CD14-positive monocyte (primary cell): ENCODE results near the gene PTPRN2. TPM values are rescaled to one million over a fixed set of nuclear protein-coding genes. Genes with fewer than 3 reads are reported as not detected.

Experiments used
- DNase-seq, 3 donors: peaks; one replicate each; pipeline ENCODE4 v3.0.0-alpha.2; 2011 to 2022
- H2AFZ ChIP-seq: 2 replicates; pipeline ENCODE4 v1.6.0; 2012; ENCODE audit warnings: mild to moderate bottlenecking, low read depth, low read length, inconsistent platforms; ENCODE audit not compliant: insufficient read depth, poor library complexity, severe bottlenecking
- H3K27ac ChIP-seq, 2 donors: 1 replicate in 1 of 2; 2 replicates in 1 of 2; pipeline ENCODE4 v1.5.1; 2012 to 2013; ENCODE audit warnings: low read length in 2 of 2, control low read depth in 1 of 2, inconsistent platforms in 1 of 2, low read depth in 1 of 2, mild to moderate bottlenecking in 1 of 2
- H3K27me3 ChIP-seq, 2 donors: one replicate each; pipeline versions ENCODE4 v1.6.0 to v1.6.1; 2011 to 2013; ENCODE audit warnings: low read length in 2 of 2; ENCODE audit not compliant: control insufficient read depth in 2 of 2, insufficient read depth in 2 of 2
- H3K36me3 ChIP-seq, 2 donors: replicated peaks in 1 of 2; 1 replicate in 1 of 2; 2 replicates in 1 of 2; pipeline versions ENCODE4 v1.5.1 to v1.6.1; 2012 to 2013; ENCODE audit warnings: low read length in 2 of 2, control low read depth in 1 of 2, inconsistent platforms in 1 of 2, mild to moderate bottlenecking in 1 of 2; ENCODE audit not compliant: insufficient read depth in 2 of 2, control insufficient read depth in 1 of 2
- H3K4me1 ChIP-seq, 2 donors: 1 replicate in 1 of 2; 2 replicates in 1 of 2; pipeline versions ENCODE4 v1.5.1 to v1.6.1; 2012 to 2013; ENCODE audit warnings: low read length in 2 of 2, control low read depth in 1 of 2, inconsistent platforms in 1 of 2, mild to moderate bottlenecking in 1 of 2, moderate library complexity in 1 of 2; ENCODE audit not compliant: insufficient read depth in 2 of 2, control insufficient read depth in 1 of 2
- H3K4me2 ChIP-seq: replicated peaks from 2 replicates; pipeline ENCODE3; 2012; ENCODE audit warnings: low read length, moderate library complexity, mild to moderate bottlenecking; ENCODE audit not compliant: poor library complexity, severe bottlenecking; ENCODE audit errors: extremely low read depth
- H3K4me3 ChIP-seq, 3 experiments: fragments of 200-600 bp in 1 of 3; sonication (generic) in 1 of 3; replicated peaks in 1 of 3; 1 replicate in 2 of 3; 2 replicates in 1 of 3; pipeline ENCODE4 v1.5.1; 2011 to 2013; ENCODE audit warnings: low read length in 3 of 3, mild to moderate bottlenecking in 3 of 3, control low read depth in 2 of 3, low read depth in 2 of 3, inconsistent platforms in 1 of 3, moderate library complexity in 1 of 3
- H3K79me2 ChIP-seq: 2 replicates; pipeline ENCODE4 v1.6.0; 2012; ENCODE audit warnings: mild to moderate bottlenecking, control low read depth, inconsistent platforms, low read length, moderate library complexity; ENCODE audit not compliant: insufficient read depth
- H3K9ac ChIP-seq: 2 replicates; pipeline ENCODE4 v1.6.0; 2017; ENCODE audit warnings: low read length, mild to moderate bottlenecking; ENCODE audit not compliant: insufficient read depth, poor library complexity, severe bottlenecking
- H3K9me3 ChIP-seq, 2 donors: replicated peaks in 1 of 2; 1 replicate in 1 of 2; 2 replicates in 1 of 2; pipeline versions ENCODE4 v1.5.1 to v1.6.1; 2012 to 2013; ENCODE audit warnings: low read length in 2 of 2, control low read depth in 1 of 2; ENCODE audit not compliant: control insufficient read depth in 1 of 2, insufficient read depth in 1 of 2
- H4K20me1 ChIP-seq: 2 replicates; pipeline ENCODE4 v1.6.0; 2012; ENCODE audit warnings: mild to moderate bottlenecking, low read length, control low read depth, moderate library complexity; ENCODE audit not compliant: insufficient read depth
- H3K27ac Mint-ChIP-seq, 7 donors: one replicate each; pipeline ENCODE4 v1.8.0; 2020; ENCODE audit warnings: mild to moderate bottlenecking in 7 of 7, mixed read lengths in 7 of 7, moderate library complexity in 6 of 7, inconsistent platforms in 2 of 7
- H3K27me3 Mint-ChIP-seq, 3 donors: one replicate each; pipeline ENCODE4 v1.8.0; 2021 to 2022; ENCODE audit warnings: low read depth in 3 of 3, mild to moderate bottlenecking in 3 of 3, mixed read lengths in 3 of 3, moderate library complexity in 3 of 3, inconsistent platforms in 1 of 3
- H3K36me3 Mint-ChIP-seq, 2 donors: one replicate each; pipeline ENCODE4 v1.8.0; 2020; ENCODE audit warnings: mixed read lengths in 2 of 2, inconsistent platforms in 1 of 2, mild to moderate bottlenecking in 1 of 2
- H3K4me1 Mint-ChIP-seq: one replicate; pipeline ENCODE4 v1.8.0; 2020; ENCODE audit warnings: mild to moderate bottlenecking, mixed read lengths
- H3K4me3 Mint-ChIP-seq, 2 donors: one replicate each; pipeline ENCODE4 v1.8.0; 2020; ENCODE audit warnings: mild to moderate bottlenecking in 2 of 2, mixed read lengths in 2 of 2, moderate library complexity in 1 of 2
- H3K9me3 Mint-ChIP-seq, 7 donors: one replicate each; pipeline ENCODE4 v1.8.0; 2020 to 2022; ENCODE audit warnings: mixed read lengths in 7 of 7, mild to moderate bottlenecking in 6 of 7, moderate library complexity in 6 of 7, inconsistent platforms in 2 of 7
- WGBS: methylation state at CpG from one replicate; pipeline ENCODE4 v1.1.5; 2013; ENCODE audit warnings: missing lambda C conversion rate; ENCODE audit not compliant: insufficient coverage; 5-methylcytosine and 5-hydroxymethylcytosine counted together
- intact Hi-C, 2 donors: fragments of 100-400 bp; cut with micrococcal nuclease; formaldehyde crosslinking; loops; one replicate each; pipeline versions ENCODE4 v1.15.0 to v1.15.1; 2023
- polyA plus RNA-seq, 3 donors: library from polyadenylated mRNA; depleted of rRNA in 1 of 3; unstranded in 2 of 3; stranded (reverse) in 1 of 3; fragments of 300-500 nt in 2 of 3; fragments of >200 nt in 1 of 3; fragmentation: Illumina TruSeq in 2 of 3; gene quantifications; 1 replicate in 2 of 3; 2 replicates in 1 of 3; pipeline ENCODE4 v1.2.3, GENCODE V29; 2012 to 2021
- TF ChIP-seq, protein P1 (sequence below): fragments of 200-600 bp; IDR thresholded peaks from one replicate; pipeline ENCODE4 v1.8.0; 2022; ENCODE audit warnings: antibody characterized with exemption, mild to moderate bottlenecking

PTPRN2 gene
- polyA plus RNA-seq, 3 donors: 0.25 to 1.4 (median 0.97) TPM

DNA sequence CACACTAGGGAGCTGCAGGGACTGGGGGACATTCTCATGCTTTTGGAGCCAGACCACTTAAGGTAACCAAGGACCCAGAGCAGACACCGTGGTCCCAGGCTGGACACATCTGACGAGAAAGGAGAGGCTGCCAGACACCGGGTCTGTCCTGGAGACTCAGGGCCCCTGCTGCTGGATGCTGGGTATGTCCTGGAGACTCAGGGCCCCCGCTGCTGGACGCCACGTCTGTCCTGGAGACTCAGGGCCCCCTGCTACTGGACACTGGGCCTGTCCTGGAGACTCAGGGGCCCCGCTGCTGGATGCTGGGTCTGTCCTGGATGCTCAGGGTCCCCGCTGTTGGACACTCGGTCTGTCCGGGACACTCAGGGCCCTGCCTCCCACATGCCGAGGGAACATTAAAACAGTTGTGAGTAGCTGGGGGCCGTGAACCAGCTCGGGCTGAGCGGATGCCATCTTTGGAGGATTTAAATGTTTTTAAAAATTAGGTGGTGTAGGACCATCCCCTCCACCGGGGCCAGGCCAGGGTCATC is 1001.1 kb downstream of the PTPRN2 start:
- Histone ChIP-seq H4K20me1 (no peaks in the 10 kb centered on the region), H3K27me3 (peaks cover 0 to 20% of the 10 kb centered on the region in 2 donors), H3K79me2 (no peaks in the 10 kb centered on the region), H3K36me3 (no peaks in the 10 kb centered on the region), H3K9me3 (peaks cover 17% of the 10 kb centered on the region in 2 donors), H3K4me1 (peaks cover 9 to 11% of the 10 kb centered on the region in 2 donors), H3K4me3 (no peak overlapping the region), H2AFZ (no peak overlapping the region), H3K4me2 (no peak overlapping the region), H3K9ac (no peak overlapping the region), H3K27ac (no peak overlapping the region)
- H3K4me1 Mint-ChIP-seq: peaks cover 8% of the 10 kb centered on the region
- WGBS: 92% methylated on average over 14 of the region's 15 CpGs
- peaks cover 2 to 4% of the 10 kb centered on the region in 2 donors for H3K36me3 Mint-ChIP-seq
- no peak for DNase-seq
- H3K4me3 Mint-ChIP-seq: peak overlapping the region in 1 of 2 donors; percentile 53
- intact Hi-C loops: no loop called here
- TF ChIP-seq, protein P1, sequence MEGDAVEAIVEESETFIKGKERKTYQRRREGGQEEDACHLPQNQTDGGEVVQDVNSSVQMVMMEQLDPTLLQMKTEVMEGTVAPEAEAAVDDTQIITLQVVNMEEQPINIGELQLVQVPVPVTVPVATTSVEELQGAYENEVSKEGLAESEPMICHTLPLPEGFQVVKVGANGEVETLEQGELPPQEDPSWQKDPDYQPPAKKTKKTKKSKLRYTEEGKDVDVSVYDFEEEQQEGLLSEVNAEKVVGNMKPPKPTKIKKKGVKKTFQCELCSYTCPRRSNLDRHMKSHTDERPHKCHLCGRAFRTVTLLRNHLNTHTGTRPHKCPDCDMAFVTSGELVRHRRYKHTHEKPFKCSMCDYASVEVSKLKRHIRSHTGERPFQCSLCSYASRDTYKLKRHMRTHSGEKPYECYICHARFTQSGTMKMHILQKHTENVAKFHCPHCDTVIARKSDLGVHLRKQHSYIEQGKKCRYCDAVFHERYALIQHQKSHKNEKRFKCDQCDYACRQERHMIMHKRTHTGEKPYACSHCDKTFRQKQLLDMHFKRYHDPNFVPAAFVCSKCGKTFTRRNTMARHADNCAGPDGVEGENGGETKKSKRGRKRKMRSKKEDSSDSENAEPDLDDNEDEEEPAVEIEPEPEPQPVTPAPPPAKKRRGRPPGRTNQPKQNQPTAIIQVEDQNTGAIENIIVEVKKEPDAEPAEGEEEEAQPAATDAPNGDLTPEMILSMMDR: no peak
- H3K27ac Mint-ChIP-seq: peak overlapping the region in 1 of 7 donors; percentile 59
- peaks cover 5 to 22% (median 14%) of the 10 kb centered on the region in 7 donors for H3K9me3 Mint-ChIP-seq
- peaks cover 25 to 50% (median 42%) of the 10 kb centered on the region in 3 donors for H3K27me3 Mint-ChIP-seq

DNA sequence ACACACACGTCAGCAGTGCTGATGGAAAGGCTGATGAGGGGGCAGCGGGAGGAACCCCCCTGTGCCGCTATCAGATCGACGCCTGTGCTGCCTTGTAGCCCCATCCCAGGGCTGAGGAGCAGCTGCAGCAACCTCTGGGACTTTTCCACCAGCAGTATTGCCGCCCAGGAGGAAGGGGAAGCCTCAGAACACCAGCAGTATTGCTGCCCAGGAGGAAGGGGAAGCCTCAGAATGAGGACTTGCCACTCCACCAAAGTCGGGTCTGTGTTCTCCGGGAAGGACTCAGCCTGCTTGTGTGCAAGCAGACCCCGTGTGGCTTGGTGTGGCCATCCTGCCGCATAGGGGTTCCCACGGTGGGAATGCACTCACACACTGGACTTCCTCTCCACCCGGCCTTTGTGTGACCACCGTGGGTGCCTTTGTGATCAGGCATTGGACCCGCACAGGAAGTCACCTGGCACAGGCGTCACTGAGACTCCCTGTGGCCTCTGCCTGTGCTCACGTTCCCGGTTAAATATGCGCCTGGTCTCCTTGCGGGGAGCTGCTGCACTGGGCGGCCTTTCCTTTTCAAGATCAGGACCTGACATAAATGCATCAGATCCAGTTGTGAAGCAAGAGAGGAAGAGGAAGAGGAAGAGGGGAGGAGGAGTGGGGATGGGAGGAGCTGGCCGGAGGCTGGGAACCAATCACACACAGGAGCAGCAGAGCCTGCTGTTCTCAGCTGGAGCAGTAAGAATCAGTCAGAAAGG is 1002.3 kb downstream of the PTPRN2 start:
- peaks cover 0 to 20% of the 10 kb centered on the region in 2 donors for H3K27me3 ChIP-seq
- H3K27me3 Mint-ChIP-seq: peaks cover 28 to 47% (median 42%) of the 10 kb centered on the region in 3 donors
- 45% methylated on average over 20 of the region's 21 CpGs for WGBS
- no peak overlapping the region for H3K9ac ChIP-seq
- H3K9me3 Mint-ChIP-seq: peaks cover 5 to 22% (median 14%) of the 10 kb centered on the region in 7 donors
- peaks cover 17% of the 10 kb centered on the region in 2 donors for H3K9me3 ChIP-seq
- H3K36me3 Mint-ChIP-seq: peaks cover 2 to 4% of the 10 kb centered on the region in 2 donors
- peaks cover 8% of the 10 kb centered on the region for H3K4me1 Mint-ChIP-seq
- no peaks in the 10 kb centered on the region for H3K79me2 ChIP-seq
- H3K4me3 Mint-ChIP-seq: peak overlapping the region; percentile 77 to 85
- peak overlapping the region in 1 of 3 experiments; percentile 57 for H3K4me3 ChIP-seq
- H2AFZ ChIP-seq: peak overlapping the region; percentile 72
- TF ChIP-seq, protein P1: no peak
- H3K36me3 ChIP-seq: no peaks in the 10 kb centered on the region
- no peaks in the 10 kb centered on the region for H4K20me1 ChIP-seq
- H3K27ac ChIP-seq: peak overlapping the region; percentile 30 to 52
- H3K27ac Mint-ChIP-seq: peak overlapping the region in 1 of 7 donors; percentile 32
- peak; percentile 18 to 66 (median 25) for DNase-seq
- H3K4me1 ChIP-seq: peaks cover 9 to 11% of the 10 kb centered on the region in 2 donors
- peak overlapping the region; percentile 43 for H3K4me2 ChIP-seq
- intact Hi-C loops: no loop called here
